ENCODE results near the gene HCN2. TPM values are rescaled to one million over a fixed set of nuclear protein-coding genes. Genes with fewer than 3 reads are reported as not detected.

Gene HCN2
- total RNA-seq, 4 donors from 2014 or later, result 0.15 to 0.57 (median 0.29) TPM; not detected in 1

- peak overlapping the region in 3 of 4 donors; percentile 32 to 58 (median 36) for H3K4me3 ChIP-seq
- intact Hi-C loops (cut with DNase I), result no loop called here
- no peaks in the 10 kb centered on the region for H3K36me3 ChIP-seq
- peaks cover 0 to 38% (median 5%) of the 10 kb centered on the region in 3 donors for H3K4me1 ChIP-seq
- peaks cover 0 to 55% (median 0%) of the 10 kb centered on the region in 4 donors for H3K27me3 ChIP-seq
- 17 to 21% methylated on average over 13 to 26 of the region's 36 CpGs for WGBS, 2 donors
- no peak for DNase-seq
- peak overlapping the region; percentile 27 to 77 (median 66) for H3K27ac ChIP-seq
- no peaks in the 10 kb centered on the region for H3K9me3 ChIP-seq
- TF ChIP-seq CTCF (IDR thresholded peaks at IDR 0.05) (no peak), POLR2A (IDR thresholded peaks at IDR 0.05) (no peak)
These were observed 21.3 kb downstream of the HCN2 start for GRCh38 chr19:610801-611480.

GRCh38 chr19:611481-611868 is 21.8 kb downstream of the HCN2 start:
- Histone ChIP-seq H3K9me3 (no peaks in the 10 kb centered on the region), H3K27me3 (peaks cover 0 to 59% (median 0%) of the 10 kb centered on the region in 4 donors), H3K36me3 (no peaks in the 10 kb centered on the region), H3K4me1 (peaks cover 3 to 41% (median 5%) of the 10 kb centered on the region in 3 donors), H3K27ac (peak overlapping the region in 2 of 4 donors; percentile 74 to 77), H3K4me3 (peak overlapping the region in 2 of 4 donors; percentile 36 to 58)
- TF ChIP-seq CTCF (IDR thresholded peaks at IDR 0.05) (no peak), POLR2A (IDR thresholded peaks at IDR 0.05) (no peak)
- intact Hi-C loops (cut with DNase I), result no loop called here
- no peak for DNase-seq
- WGBS, 2 donors, result 22 to 49% methylated on average over 7 to 13 of the region's 13 CpGs

GRCh38 chr19:612941-613340 is 23.3 kb downstream of the HCN2 start:
- intact Hi-C loops (cut with DNase I), result no loop called here
- no peaks in the 10 kb centered on the region for H3K9me3 ChIP-seq

GRCh38 chr19:613732-614567 is 24.3 kb downstream of the HCN2 start:
- H3K36me3 ChIP-seq, result peaks cover 10 to 24% (median 22%) of the 10 kb centered on the region in 3 donors
- H3K4me3 ChIP-seq, result no peak overlapping the region
- WGBS, 2 donors, result 73 to 100% methylated on average over 2 to 10 of the region's 54 CpGs
- no peak for DNase-seq
- intact Hi-C loops (cut with DNase I), result no loop called here
- no peak overlapping the region for H3K27ac ChIP-seq
- H3K4me1 ChIP-seq, result peaks cover 5 to 40% (median 9%) of the 10 kb centered on the region in 3 donors
- H3K27me3 ChIP-seq, result peaks cover 0 to 51% (median 0%) of the 10 kb centered on the region in 4 donors
- TF ChIP-seq POLR2A (IDR thresholded peaks at IDR 0.05), result no peak
- TF ChIP-seq CTCF (IDR thresholded peaks at IDR 0.05), result no peak
- H3K9me3 ChIP-seq, result no peaks in the 10 kb centered on the region

More at GRCh38 chr19:612941-613340, 23.3 kb downstream of the HCN2 start:
- H3K36me3 ChIP-seq, result peaks cover under 1 to 14% (median 12%) of the 10 kb centered on the region in 3 donors
- H3K27me3 ChIP-seq, result peaks cover 0 to 59% (median 0%) of the 10 kb centered on the region in 4 donors
- H3K4me1 ChIP-seq, result peaks cover 5 to 47% (median 9%) of the 10 kb centered on the region in 3 donors
- H3K4me3 ChIP-seq, result no peak overlapping the region
- no peak for DNase-seq
- 93% methylated on average over 24 of the region's 33 CpGs; no CpG with 5 or more reads in 1 of the 2 donors for WGBS, 2 donors
- no peak overlapping the region for H3K27ac ChIP-seq
- no peak for TF ChIP-seq POLR2A (IDR thresholded peaks at IDR 0.05)
- no peak for TF ChIP-seq CTCF (IDR thresholded peaks at IDR 0.05)
